ENCODE results near the gene SPOP. TPM values are rescaled to one million over a fixed set of nuclear protein-coding genes. Genes with fewer than 3 reads are reported as not detected.

SPOP gene
- total and polyA plus RNA-seq, 4 experiments from 2014 or later = 83.1 to 126 (median 98.4) TPM

DNA sequence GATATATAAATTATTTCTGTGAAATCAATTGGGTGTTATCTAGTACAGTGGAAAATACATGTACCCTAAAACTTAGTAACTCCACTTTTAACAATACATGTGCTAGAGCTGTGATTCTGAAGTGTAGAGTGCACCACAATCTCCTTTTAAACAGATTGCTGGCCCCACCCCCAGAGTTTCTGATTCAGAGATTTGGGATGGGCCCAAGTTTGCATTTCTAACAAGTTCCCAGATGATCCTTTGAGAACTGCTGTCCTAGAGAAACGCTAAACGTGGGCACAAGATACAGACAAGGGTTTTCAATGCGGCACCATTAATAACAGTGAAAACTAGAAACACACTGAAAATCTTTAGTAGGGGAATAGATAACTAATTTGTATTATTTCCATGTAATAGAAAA is 53.0 kb downstream of the SPOP start:
- intact Hi-C loops (cut with micrococcal nuclease) = no loop called here
- ChIA-PET POLR2A (ENCODE audit: partially characterized antibody) (interaction anchor here (0.7 kb wide), 1 partner anchor 140 kb away, joined by 3 read pairs; no protein-coding TSS in a partner anchor), CTCF (ENCODE audit: partially characterized antibody) (no interaction called here)
- Mint-ChIP-seq H3K27me3 (no peaks in the 10 kb centered on the region), H3K4me3 (no peak overlapping the region), H3K4me1 (peaks cover 18 to 49% (median 33%) of the 10 kb centered on the region in 4 donors), H3K9me3 (no peaks in the 10 kb centered on the region), H3K27ac (no peak overlapping the region), H3K36me3 (peaks cover 13 to 43% of the 10 kb centered on the region in 2 donors)
- DNase-seq = no peak
- Histone ChIP-seq H3K4me1 (ENCODE audit: insufficient read depth, low read length) (peaks cover 12% of the 10 kb centered on the region), H3K27me3 (ENCODE audit: insufficient read depth, low read length) (no peaks in the 10 kb centered on the region), H3K9me3 (ENCODE audit: control insufficient read depth in 1 of 2, low read length in 2 of 2) (no peaks in the 10 kb centered on the region), H3K4me3 (ENCODE audit: low read length in 2 of 2) (no peak overlapping the region), H3K27ac (ENCODE audit: low read depth, low read length) (no peak overlapping the region), H3K36me3 (ENCODE audit: insufficient read depth, low read length) (peaks cover 19% of the 10 kb centered on the region)

DNA sequence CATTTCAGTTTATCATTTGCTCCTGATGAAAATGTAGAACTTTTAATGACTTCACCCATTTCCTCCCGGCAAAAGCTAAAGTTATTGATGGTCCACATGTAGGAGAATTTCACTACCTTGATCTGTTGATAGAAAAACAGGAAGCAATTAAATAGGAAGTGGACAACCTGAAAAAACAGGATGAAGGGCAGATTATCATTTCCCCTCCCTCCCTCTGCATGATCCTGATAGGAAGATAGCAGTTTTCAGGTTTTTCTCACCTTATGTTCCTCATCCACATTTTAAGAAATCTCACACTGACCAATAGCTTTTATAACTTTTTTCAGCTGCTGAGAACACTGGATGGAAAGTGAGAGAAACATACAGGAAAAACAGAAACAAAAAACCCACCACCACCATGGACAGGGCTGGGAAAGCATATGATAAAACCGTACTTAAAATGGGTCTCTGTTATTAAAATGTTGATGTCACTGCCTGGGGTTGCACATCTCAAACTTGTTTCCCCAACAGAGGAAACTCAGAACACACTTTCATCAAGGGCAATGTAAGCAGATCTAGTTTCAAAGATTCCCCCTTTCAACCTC is 55.9 kb downstream of the SPOP start:
- POLR2A ChIA-PET (ENCODE audit: partially characterized antibody) = no interaction called here
- no peaks in the 10 kb centered on the region for H3K27me3 ChIP-seq (ENCODE audit: insufficient read depth, low read length)
- no peaks in the 10 kb centered on the region for H3K9me3 ChIP-seq (ENCODE audit: control insufficient read depth in 1 of 2, low read length in 2 of 2)
- no peak overlapping the region for H3K27ac ChIP-seq (ENCODE audit: low read depth, low read length)
- H3K4me3 ChIP-seq (ENCODE audit: low read length in 2 of 2) = no peak overlapping the region
- intact Hi-C loops (cut with micrococcal nuclease) = no loop called here
- no peak for DNase-seq
- Mint-ChIP-seq H3K27me3 (no peaks in the 10 kb centered on the region), H3K36me3 (peaks cover 27 to 63% of the 10 kb centered on the region in 2 donors), H3K27ac (peak overlapping the region in 5 of 7 donors; percentile 16 to 88 (median 71)), H3K4me1 (peaks cover 22 to 38% (median 30%) of the 10 kb centered on the region in 4 donors), H3K4me3 (no peak overlapping the region), H3K9me3 (no peaks in the 10 kb centered on the region)
- peaks cover 15% of the 10 kb centered on the region for H3K4me1 ChIP-seq (ENCODE audit: insufficient read depth, low read length)
- peaks cover 37% of the 10 kb centered on the region for H3K36me3 ChIP-seq (ENCODE audit: insufficient read depth, low read length)
- CTCF ChIA-PET (ENCODE audit: partially characterized antibody) = interaction anchor here (1.4 kb wide), 1 partner anchor 66 kb away, joined by 4 read pairs; no protein-coding TSS in a partner anchor

DNA sequence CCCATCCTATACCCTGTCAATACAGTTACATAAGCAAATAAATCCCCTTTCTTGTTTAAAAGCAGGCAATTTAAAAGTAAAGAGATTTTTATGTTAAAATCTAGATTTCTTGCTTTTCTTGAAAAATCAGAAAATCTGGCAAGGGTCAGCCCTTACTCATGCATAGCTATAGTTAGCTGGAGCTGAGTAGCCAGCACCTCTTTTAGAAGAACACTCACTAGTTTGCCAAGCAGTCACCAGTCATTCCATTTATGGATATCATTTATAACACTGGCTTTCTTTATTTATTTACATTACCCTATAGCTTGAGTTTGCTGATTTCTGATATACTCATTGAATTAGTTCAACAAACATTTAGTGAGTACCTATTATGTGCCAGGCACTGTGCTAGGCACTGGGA is 56.5 kb downstream of the SPOP start:
- H3K27me3 Mint-ChIP-seq = no peaks in the 10 kb centered on the region
- peak overlapping the region in 4 of 7 donors; percentile 41 to 73 (median 66) for H3K27ac Mint-ChIP-seq
- no peaks in the 10 kb centered on the region for H3K9me3 Mint-ChIP-seq
- H3K36me3 ChIP-seq (ENCODE audit: insufficient read depth, low read length) = peaks cover 43% of the 10 kb centered on the region
- H3K9me3 ChIP-seq (ENCODE audit: control insufficient read depth in 1 of 2, low read length in 2 of 2) = no peaks in the 10 kb centered on the region
- intact Hi-C loops (cut with micrococcal nuclease) = no loop called here
- H3K27me3 ChIP-seq (ENCODE audit: insufficient read depth, low read length) = no peaks in the 10 kb centered on the region
- ChIA-PET POLR2A (ENCODE audit: partially characterized antibody) (no interaction called here), CTCF (ENCODE audit: partially characterized antibody) (interaction anchor here (1.4 kb wide), 1 partner anchor 65 kb away, joined by 4 read pairs; no protein-coding TSS in a partner anchor)
- peaks cover 22 to 43% (median 30%) of the 10 kb centered on the region in 4 donors for H3K4me1 Mint-ChIP-seq
- no peak overlapping the region for H3K4me3 ChIP-seq (ENCODE audit: low read length in 2 of 2)
- H3K4me3 Mint-ChIP-seq = no peak overlapping the region
- no peak for DNase-seq
- H3K36me3 Mint-ChIP-seq = peaks cover 33 to 67% of the 10 kb centered on the region in 2 donors
- H3K27ac ChIP-seq (ENCODE audit: low read depth, low read length) = no peak overlapping the region
- H3K4me1 ChIP-seq (ENCODE audit: insufficient read depth, low read length) = peaks cover 15% of the 10 kb centered on the region

DNA sequence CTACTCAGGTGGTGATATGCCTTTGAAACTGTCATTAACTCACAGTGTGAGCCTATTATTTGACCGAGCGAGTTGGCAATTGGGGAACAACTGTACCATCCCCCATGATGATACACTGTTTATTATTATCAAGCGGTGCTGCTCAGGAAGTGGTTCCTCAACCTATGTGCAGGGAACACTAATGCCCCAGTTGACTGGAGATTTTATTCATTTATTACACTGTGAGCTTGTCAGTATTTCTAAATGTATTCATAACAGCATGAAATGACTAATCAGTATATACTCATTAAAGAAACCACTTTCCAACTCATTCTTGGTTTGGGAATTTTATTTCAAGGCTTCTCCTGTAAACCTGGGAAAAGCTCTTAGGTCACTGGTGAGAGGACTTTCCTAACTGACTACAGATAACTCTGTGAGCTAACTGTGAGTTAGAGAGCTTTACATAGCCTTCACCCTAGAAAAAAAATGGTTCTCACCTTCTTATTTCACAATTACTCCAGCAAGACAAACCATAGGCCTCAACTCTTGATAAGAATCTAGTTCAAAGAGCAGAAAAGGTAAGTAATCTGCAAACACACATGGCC is 59.8 kb downstream of the SPOP start:
- H3K36me3 Mint-ChIP-seq = peaks cover 42 to 69% of the 10 kb centered on the region in 2 donors
- H3K4me3 Mint-ChIP-seq = no peak overlapping the region
- Histone ChIP-seq H3K27ac (ENCODE audit: low read depth, low read length) (no peak overlapping the region), H3K36me3 (ENCODE audit: insufficient read depth, low read length) (peaks cover 65% of the 10 kb centered on the region), H3K27me3 (ENCODE audit: insufficient read depth, low read length) (no peaks in the 10 kb centered on the region), H3K4me1 (ENCODE audit: insufficient read depth, low read length) (peaks cover 15% of the 10 kb centered on the region), H3K4me3 (ENCODE audit: low read length in 2 of 2) (no peak overlapping the region), H3K9me3 (ENCODE audit: control insufficient read depth in 1 of 2, low read length in 2 of 2) (no peaks in the 10 kb centered on the region)
- POLR2A ChIA-PET (ENCODE audit: partially characterized antibody) = interaction anchor here (1.2 kb wide), 1 partner anchor 59 kb away, joined by 4 read pairs; no protein-coding TSS in a partner anchor
- intact Hi-C loops (cut with micrococcal nuclease) = no loop called here
- no peak for DNase-seq
- CTCF ChIA-PET (ENCODE audit: partially characterized antibody) = interaction anchor here (0.9 to 1.6 kb wide), 3 partner anchors 16 to 77 kb away, joined by 3 to 6 read pairs (median 4); no protein-coding TSS in a partner anchor
- peak overlapping the region in 4 of 7 donors; percentile 38 to 63 (median 50) for H3K27ac Mint-ChIP-seq
- no peaks in the 10 kb centered on the region for H3K27me3 Mint-ChIP-seq
- peaks cover 13 to 32% (median 23%) of the 10 kb centered on the region in 4 donors for H3K4me1 Mint-ChIP-seq
- H3K9me3 Mint-ChIP-seq = no peaks in the 10 kb centered on the region

GRCh38 chr17:49616601-49617131 is 61.2 kb downstream of the SPOP start:
- Histone ChIP-seq H3K9me3 (ENCODE audit: control insufficient read depth in 1 of 2, low read length in 2 of 2) (no peaks in the 10 kb centered on the region), H3K4me1 (ENCODE audit: insufficient read depth, low read length) (peaks cover 7% of the 10 kb centered on the region), H3K4me3 (ENCODE audit: low read length in 2 of 2) (no peak overlapping the region), H3K36me3 (ENCODE audit: insufficient read depth, low read length) (peaks cover 59% of the 10 kb centered on the region), H3K27me3 (ENCODE audit: insufficient read depth, low read length) (no peaks in the 10 kb centered on the region), H3K27ac (ENCODE audit: low read depth, low read length) (no peak overlapping the region)
- Mint-ChIP-seq H3K27ac (peak overlapping the region in 2 of 7 donors; percentile 26 to 68), H3K9me3 (no peaks in the 10 kb centered on the region), H3K4me3 (no peak overlapping the region), H3K27me3 (no peaks in the 10 kb centered on the region), H3K4me1 (peaks cover 11 to 20% (median 16%) of the 10 kb centered on the region in 4 donors), H3K36me3 (peaks cover 39 to 68% of the 10 kb centered on the region in 2 donors)
- no peak for DNase-seq
- ChIA-PET CTCF (ENCODE audit: partially characterized antibody) (no interaction called here), POLR2A (ENCODE audit: partially characterized antibody) (no interaction called here)
- intact Hi-C loops (cut with micrococcal nuclease) = no loop called here

- H3K4me3 Mint-ChIP-seq = no peak overlapping the region
- no peak overlapping the region for H3K4me3 ChIP-seq (ENCODE audit: low read length in 2 of 2)
- no peaks in the 10 kb centered on the region for H3K27me3 Mint-ChIP-seq
- ChIA-PET CTCF (ENCODE audit: partially characterized antibody) (interaction anchor here (1.0 to 1.2 kb wide), 2 partner anchors 45 to 79 kb away, joined by 3 to 5 read pairs; no protein-coding TSS in a partner anchor), POLR2A (ENCODE audit: partially characterized antibody) (no interaction called here)
- peaks cover 7% of the 10 kb centered on the region for H3K4me1 ChIP-seq (ENCODE audit: insufficient read depth, low read length)
- H3K9me3 Mint-ChIP-seq = no peaks in the 10 kb centered on the region
- H3K27ac ChIP-seq (ENCODE audit: low read depth, low read length) = no peak overlapping the region
- H3K27me3 ChIP-seq (ENCODE audit: insufficient read depth, low read length) = no peaks in the 10 kb centered on the region
- H3K4me1 Mint-ChIP-seq = peaks cover 9 to 18% (median 14%) of the 10 kb centered on the region in 4 donors
- H3K36me3 ChIP-seq (ENCODE audit: insufficient read depth, low read length) = peaks cover 57% of the 10 kb centered on the region
- no peak for DNase-seq
- intact Hi-C loops (cut with micrococcal nuclease) = no loop called here
- H3K36me3 Mint-ChIP-seq = peaks cover 44 to 68% of the 10 kb centered on the region in 2 donors
- no peaks in the 10 kb centered on the region for H3K9me3 ChIP-seq (ENCODE audit: control insufficient read depth in 1 of 2, low read length in 2 of 2)
- H3K27ac Mint-ChIP-seq = no peak overlapping the region
Measured at GRCh38 chr17:49616086-49616485, 61.8 kb downstream of the SPOP start.

- POLR2A ChIA-PET (ENCODE audit: partially characterized antibody) = no interaction called here
Measured at GRCh38 chr17:49613182-49613800, 64.6 kb downstream of the SPOP start.

More at GRCh38 chr17:49613182-49613800, 64.6 kb downstream of the SPOP start:
- Mint-ChIP-seq H3K4me3 (no peak overlapping the region), H3K9me3 (no peaks in the 10 kb centered on the region), H3K27ac (peak overlapping the region in 2 of 7 donors; percentile 22 to 25), H3K27me3 (no peaks in the 10 kb centered on the region), H3K4me1 (peaks cover 2 to 8% (median 3%) of the 10 kb centered on the region in 4 donors), H3K36me3 (peaks cover 47 to 74% of the 10 kb centered on the region in 2 donors)
- Histone ChIP-seq H3K27ac (ENCODE audit: low read depth, low read length) (no peak overlapping the region), H3K9me3 (ENCODE audit: control insufficient read depth in 1 of 2, low read length in 2 of 2) (no peaks in the 10 kb centered on the region), H3K36me3 (ENCODE audit: insufficient read depth, low read length) (peaks cover 66% of the 10 kb centered on the region), H3K27me3 (ENCODE audit: insufficient read depth, low read length) (no peaks in the 10 kb centered on the region), H3K4me1 (ENCODE audit: insufficient read depth, low read length) (peaks cover 5% of the 10 kb centered on the region), H3K4me3 (ENCODE audit: low read length in 2 of 2) (no peak overlapping the region)
- no peak for DNase-seq
- CTCF ChIA-PET (ENCODE audit: partially characterized antibody) = interaction anchor here (0.6 to 1.1 kb wide), 2 partner anchors 15 to 106 kb away, joined by 3 read pairs; no protein-coding TSS in a partner anchor
- intact Hi-C loops (cut with micrococcal nuclease) = no loop called here

All from CD4-positive, alpha-beta memory T cell (primary cell).